ENCODE results near the gene CLIC1. TPM values are rescaled to one million over a fixed set of nuclear protein-coding genes. Genes with fewer than 3 reads are reported as not detected.

Gene CLIC1
- total and polyA plus RNA-seq, 5 donors: 99.4 to 153 (median 116) TPM

DNA sequence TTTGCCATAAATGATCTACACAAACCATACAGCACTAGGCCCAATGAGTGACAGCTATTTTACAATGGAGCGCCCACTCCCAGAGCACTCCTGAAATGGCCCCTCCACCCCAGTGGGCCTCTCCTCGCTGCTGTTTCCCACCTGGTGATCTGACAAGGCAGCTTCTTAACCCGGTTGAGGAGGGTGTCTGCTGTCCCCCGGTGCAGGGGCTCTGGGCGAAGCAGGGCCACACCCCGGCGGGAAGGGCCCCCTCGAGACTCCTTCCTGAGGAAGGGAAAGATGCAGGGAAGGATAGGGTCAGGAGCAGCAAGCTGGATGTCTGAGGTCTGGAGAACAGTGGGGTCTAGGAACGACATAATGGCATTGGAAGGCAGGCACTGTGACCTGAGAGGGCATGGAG lies 43.4 kb downstream of the CLIC1 start:
- H3K4me1 ChIP-seq (ENCODE audit: control insufficient read depth, insufficient read depth, low read length): no peaks in the 10 kb centered on the region
- no peak overlapping the region for H3K4me3 ChIP-seq (ENCODE audit: low read length)
- intact Hi-C loops (cut with DNase I): no loop called here
- H3K27me3 ChIP-seq (ENCODE audit: control insufficient read depth, insufficient read depth): no peaks in the 10 kb centered on the region
- H3K9me3 ChIP-seq (ENCODE audit: control insufficient read depth, low read length): no peaks in the 10 kb centered on the region
- 85% methylated on average over 9 of the region's 9 CpGs for WGBS
- no peak overlapping the region for H3K27ac ChIP-seq (ENCODE audit: low read length)
- ATAC-seq (no peak), DNase-seq (no peak)

DNA sequence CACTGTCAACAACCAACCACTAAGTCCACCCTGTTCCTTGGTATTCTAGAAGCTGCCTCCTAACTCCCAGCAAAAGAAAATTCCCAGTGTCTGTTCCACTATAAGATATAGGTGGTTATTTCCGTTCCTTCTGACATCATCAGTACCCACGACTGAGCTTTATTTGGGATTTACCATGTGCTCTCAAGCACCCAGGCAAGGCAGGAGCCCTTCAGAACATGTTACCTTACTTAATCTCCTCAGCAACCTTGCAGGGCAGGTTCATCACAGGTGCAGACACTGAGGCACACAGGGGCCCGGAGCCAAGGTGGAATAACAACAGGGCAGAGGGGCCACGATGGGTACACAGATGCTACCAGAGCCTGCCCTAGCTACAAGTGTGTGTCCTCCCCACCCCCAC lies 44.0 kb downstream of the CLIC1 start:
- Histone ChIP-seq H3K27me3 (ENCODE audit: control insufficient read depth, insufficient read depth) (no peaks in the 10 kb centered on the region), H3K27ac (ENCODE audit: low read length) (no peak overlapping the region), H3K4me1 (ENCODE audit: control insufficient read depth, insufficient read depth, low read length) (no peaks in the 10 kb centered on the region), H3K4me3 (ENCODE audit: low read length) (no peak overlapping the region), H3K9me3 (ENCODE audit: control insufficient read depth, low read length) (no peaks in the 10 kb centered on the region)
- no peak for ATAC-seq
- WGBS: 76% methylated on average over 4 of the region's 4 CpGs
- no peak for DNase-seq
- intact Hi-C loops (cut with DNase I): no loop called here

DNA sequence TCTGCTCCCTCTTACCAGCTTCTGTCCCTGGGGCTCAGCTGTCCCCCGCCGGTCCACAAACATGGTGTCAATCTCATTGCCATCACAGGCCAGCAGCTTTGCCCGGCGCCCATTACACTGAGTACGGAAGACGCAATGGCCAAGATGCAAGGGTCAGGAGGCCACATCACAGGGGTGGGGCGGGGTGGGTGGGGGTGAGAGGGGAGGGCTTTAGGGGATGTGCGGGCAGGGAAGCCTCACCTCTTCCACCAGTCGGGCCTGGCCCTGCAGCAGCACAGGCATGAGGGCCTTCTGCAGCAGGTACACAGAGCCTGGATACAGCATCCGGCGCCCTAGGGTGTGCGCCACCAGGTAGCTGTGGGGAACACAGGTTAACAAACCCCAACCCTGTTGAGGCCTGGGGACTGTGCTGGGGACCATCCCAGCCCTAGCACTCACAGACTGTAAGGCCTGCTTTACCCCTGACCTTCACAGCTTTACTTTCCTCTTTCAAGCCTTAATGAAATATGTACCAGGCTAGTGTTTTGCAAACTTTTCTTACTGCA lies 44.7 kb downstream of the CLIC1 start:
- Histone ChIP-seq H3K27me3 (ENCODE audit: control insufficient read depth, insufficient read depth) (no peaks in the 10 kb centered on the region), H3K4me3 (ENCODE audit: low read length) (no peak overlapping the region), H3K27ac (ENCODE audit: low read length) (no peak overlapping the region), H3K4me1 (ENCODE audit: control insufficient read depth, insufficient read depth, low read length) (no peaks in the 10 kb centered on the region), H3K9me3 (ENCODE audit: control insufficient read depth, low read length) (no peaks in the 10 kb centered on the region)
- WGBS: 94% methylated on average over 12 of the region's 12 CpGs
- intact Hi-C loops (cut with DNase I): no loop called here
- DNase-seq (no peak), ATAC-seq (no peak)

DNA sequence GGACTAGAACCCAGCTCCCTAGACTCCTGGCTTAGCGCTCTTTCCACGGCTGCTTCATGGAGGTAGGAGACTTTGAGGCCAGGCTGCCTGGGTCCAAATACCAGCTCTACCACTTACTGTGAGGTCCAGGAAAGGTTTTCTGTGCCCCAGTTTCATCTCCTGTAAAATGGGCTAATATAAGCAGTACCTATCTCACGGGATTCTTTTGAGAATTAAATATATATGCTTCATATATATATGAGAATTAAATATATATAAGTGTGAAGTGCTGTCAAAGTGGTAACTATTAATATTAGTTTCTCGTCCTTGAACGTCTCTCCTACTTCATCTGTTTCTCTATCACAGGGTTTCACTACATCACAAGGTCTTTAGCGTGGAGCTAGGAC lies 45.3 kb downstream of the CLIC1 start:
- Histone ChIP-seq H3K27me3 (ENCODE audit: control insufficient read depth, insufficient read depth) (no peaks in the 10 kb centered on the region), H3K4me3 (ENCODE audit: low read length) (no peak overlapping the region), H3K4me1 (ENCODE audit: control insufficient read depth, insufficient read depth, low read length) (no peaks in the 10 kb centered on the region), H3K27ac (ENCODE audit: low read length) (no peak overlapping the region), H3K9me3 (ENCODE audit: control insufficient read depth, low read length) (no peaks in the 10 kb centered on the region)
- DNase-seq: no peak
- intact Hi-C loops (cut with DNase I): no loop called here
- 89% methylated on average over 6 of the region's 6 CpGs for WGBS
- ATAC-seq: no peak

DNA sequence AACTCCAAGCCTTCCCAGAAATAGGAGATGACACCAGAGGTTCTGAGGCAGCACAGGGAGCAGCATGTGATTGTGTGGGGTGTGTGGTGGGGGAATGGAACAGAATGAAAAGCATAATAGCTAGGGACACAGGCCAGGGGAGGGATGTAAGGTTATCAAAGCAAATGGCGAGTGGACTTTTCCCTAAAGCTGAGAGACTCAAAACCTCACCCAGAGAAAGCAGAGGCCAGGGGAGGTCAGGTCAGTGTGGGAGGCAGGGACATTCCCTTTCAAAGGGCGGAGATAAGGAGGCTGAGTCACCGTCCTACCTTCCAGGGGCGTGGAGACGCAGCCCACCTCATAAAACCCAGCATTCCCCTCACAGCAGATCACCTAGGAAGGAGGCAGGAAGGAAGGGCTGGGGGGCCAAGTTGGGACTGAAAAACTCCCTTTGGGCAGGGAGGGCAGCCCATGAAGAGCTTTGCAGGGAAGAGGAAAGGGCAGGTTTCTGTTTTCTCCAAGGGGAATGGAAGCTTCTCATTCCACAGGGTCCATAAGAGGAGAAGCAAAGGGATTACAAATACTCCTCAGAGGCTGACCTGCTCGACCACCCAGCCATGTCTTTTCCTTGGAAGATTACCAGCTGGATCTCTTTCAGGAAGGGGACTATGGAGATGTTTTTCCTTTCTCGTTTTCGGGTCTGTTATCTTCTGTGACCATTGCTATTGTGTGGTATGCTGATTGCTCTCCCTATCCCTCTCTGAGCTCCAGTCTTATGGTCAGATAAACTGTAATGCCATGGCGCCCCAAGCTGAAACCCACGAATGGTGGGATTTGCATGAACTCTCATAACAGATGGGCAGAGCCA lies 45.9 kb downstream of the CLIC1 start:
- DNase-seq (no peak), ATAC-seq (peak in 1 of 2 donors; percentile 78)
- no peaks in the 10 kb centered on the region for H3K27me3 ChIP-seq (ENCODE audit: control insufficient read depth, insufficient read depth)
- no peak overlapping the region for H3K4me3 ChIP-seq (ENCODE audit: low read length)
- no peaks in the 10 kb centered on the region for H3K9me3 ChIP-seq (ENCODE audit: control insufficient read depth, low read length)
- no peak overlapping the region for H3K27ac ChIP-seq (ENCODE audit: low read length)
- 61% methylated on average over 10 of the region's 10 CpGs for WGBS
- intact Hi-C loops (cut with DNase I): no loop called here
- no peaks in the 10 kb centered on the region for H3K4me1 ChIP-seq (ENCODE audit: control insufficient read depth, insufficient read depth, low read length)

DNA sequence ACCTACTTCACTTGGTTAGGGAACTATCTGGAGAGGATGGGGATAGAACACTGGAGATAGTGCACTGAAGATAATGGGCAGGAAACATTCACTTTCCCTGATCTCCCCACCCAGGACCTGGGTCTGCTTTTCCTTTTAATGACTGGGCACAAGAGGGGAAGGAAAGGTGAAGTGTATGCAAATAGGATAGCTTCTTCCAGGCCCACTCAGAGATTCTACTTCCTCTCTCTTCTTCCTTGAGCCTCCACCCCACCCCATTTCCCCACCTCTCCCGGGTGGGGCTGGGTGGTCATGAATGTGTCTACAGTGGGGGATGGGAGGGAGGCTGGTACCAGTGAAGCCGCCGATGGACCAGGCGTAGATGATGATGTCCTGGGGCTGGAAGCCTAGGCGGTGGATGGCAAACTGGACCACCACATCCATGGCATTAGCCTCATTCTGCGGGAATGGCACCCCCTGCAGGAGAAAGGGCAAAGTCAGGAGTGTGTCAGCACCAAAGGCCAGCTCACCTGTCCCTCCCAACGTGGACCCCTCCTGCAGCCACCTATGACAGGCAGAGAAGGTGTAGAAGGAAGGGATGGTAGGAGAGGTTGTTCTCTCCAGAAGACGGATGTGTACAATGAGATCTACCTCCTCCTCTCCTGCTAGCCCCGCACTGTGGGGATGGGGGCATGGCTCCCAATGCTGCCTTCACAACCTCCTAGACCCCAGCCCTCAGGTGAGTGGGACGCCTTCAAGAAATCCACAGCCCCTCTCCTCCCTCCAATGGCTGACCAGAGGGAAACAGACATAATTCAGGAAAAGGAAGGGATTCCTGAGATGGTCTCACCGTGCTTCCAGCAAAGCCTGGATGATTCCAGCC lies 46.9 kb downstream of the CLIC1 start:
- no peaks in the 10 kb centered on the region for H3K27me3 ChIP-seq (ENCODE audit: control insufficient read depth, insufficient read depth)
- H3K9me3 ChIP-seq (ENCODE audit: control insufficient read depth, low read length): no peaks in the 10 kb centered on the region
- no peak overlapping the region for H3K4me3 ChIP-seq (ENCODE audit: low read length)
- ATAC-seq (no peak), DNase-seq (no peak)
- intact Hi-C loops (cut with DNase I): loop anchor here in 3 of 4 donors (10.0 kb wide), 2 partner anchors 175 to 265 kb away; partner anchors contain the start of genes NELFE (in 2 of the 3), SKIC2 (in 2 of the 3) and NEU1 (in 1 of the 3)
- H3K4me1 ChIP-seq (ENCODE audit: control insufficient read depth, insufficient read depth, low read length): no peaks in the 10 kb centered on the region
- no peak overlapping the region for H3K27ac ChIP-seq (ENCODE audit: low read length)
- 69% methylated on average over 11 of the region's 11 CpGs for WGBS

DNA sequence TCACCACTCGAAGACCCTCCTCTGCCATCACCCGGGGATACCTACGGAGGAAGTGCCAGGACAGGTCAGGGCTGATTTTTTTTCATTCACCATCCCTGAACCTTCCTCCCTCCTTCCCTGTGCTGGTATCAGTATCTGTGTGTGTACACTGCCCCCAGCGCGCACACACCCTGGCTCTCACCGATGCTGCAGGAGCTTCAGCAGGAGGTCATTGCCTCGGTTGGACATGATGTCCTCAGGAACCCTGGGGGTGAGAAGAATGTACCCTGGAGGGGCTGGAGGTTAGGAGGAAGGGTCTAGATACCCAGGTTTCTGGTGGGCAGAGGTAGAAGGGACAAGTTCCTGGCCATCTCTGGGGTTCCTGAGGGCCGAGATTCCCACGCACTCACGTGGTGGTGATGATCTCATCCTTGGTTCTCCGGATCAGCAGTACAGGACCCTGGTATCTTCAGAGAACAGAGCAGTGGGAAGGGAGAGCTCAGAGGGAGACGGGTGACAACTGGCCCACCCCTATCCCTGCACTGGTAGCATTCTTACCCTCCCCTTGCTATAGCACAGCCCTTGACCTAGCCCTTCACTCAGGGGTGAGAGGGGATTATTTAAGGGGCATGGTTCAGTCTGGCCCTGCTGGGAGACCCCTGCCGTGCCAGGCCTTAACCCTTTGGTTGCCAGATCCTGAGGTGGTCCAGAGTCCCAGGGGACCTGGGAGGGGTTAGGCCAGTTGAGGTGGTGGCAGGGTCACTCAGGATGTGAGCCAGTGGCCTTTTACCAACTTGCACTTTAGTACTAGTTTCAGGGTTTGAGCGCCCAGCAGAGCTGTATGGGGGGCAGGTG lies 48.3 kb downstream of the CLIC1 start:
- intact Hi-C loops (cut with DNase I): loop anchor here in 3 of 4 donors (10.0 kb wide), 2 partner anchors 177 to 267 kb away; partner anchors contain the start of genes NELFE (in 2 of the 3), SKIC2 (in 2 of the 3) and NEU1 (in 1 of the 3)
- no peaks in the 10 kb centered on the region for H3K9me3 ChIP-seq (ENCODE audit: control insufficient read depth, low read length)
- ATAC-seq (no peak), DNase-seq (no peak)
- 74% methylated on average over 14 of the region's 14 CpGs for WGBS
- H3K27me3 ChIP-seq (ENCODE audit: control insufficient read depth, insufficient read depth): no peaks in the 10 kb centered on the region
- H3K4me1 ChIP-seq (ENCODE audit: control insufficient read depth, insufficient read depth, low read length): no peaks in the 10 kb centered on the region
- H3K4me3 ChIP-seq (ENCODE audit: low read length): no peak overlapping the region
- no peak overlapping the region for H3K27ac ChIP-seq (ENCODE audit: low read length)

DNA sequence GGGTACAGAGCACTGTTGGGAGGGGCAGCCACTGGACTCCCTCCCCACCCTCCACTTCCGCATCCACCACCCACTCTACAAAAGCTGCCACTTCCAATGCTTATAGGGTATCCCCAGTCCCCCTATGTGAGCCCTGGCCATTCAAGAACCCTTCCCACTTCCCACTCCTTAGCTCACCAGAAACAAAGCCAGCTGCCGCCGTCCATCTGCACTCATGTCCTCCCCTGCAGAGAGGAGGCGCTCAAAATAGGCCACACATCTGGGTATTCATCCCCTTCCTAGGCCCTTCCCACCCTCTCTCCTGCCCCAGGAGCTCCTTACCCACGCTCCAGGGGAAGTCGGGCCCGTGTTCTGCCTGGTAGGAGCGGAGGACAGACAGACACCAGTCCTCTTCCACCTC lies 49.0 kb downstream of the CLIC1 start:
- DNase-seq (no peak), ATAC-seq (no peak)
- Histone ChIP-seq H3K27me3 (ENCODE audit: control insufficient read depth, insufficient read depth) (no peaks in the 10 kb centered on the region), H3K9me3 (ENCODE audit: control insufficient read depth, low read length) (no peaks in the 10 kb centered on the region), H3K27ac (ENCODE audit: low read length) (no peak overlapping the region), H3K4me1 (ENCODE audit: control insufficient read depth, insufficient read depth, low read length) (no peaks in the 10 kb centered on the region), H3K4me3 (ENCODE audit: low read length) (no peak overlapping the region)
- WGBS: 83% methylated on average over 8 of the region's 8 CpGs
- intact Hi-C loops (cut with DNase I): loop anchor here in 3 of 4 donors (10.0 kb wide), 2 partner anchors 177 to 267 kb away; partner anchors contain the start of genes NELFE (in 2 of the 3), SKIC2 (in 2 of the 3) and NEU1 (in 1 of the 3)

DNA sequence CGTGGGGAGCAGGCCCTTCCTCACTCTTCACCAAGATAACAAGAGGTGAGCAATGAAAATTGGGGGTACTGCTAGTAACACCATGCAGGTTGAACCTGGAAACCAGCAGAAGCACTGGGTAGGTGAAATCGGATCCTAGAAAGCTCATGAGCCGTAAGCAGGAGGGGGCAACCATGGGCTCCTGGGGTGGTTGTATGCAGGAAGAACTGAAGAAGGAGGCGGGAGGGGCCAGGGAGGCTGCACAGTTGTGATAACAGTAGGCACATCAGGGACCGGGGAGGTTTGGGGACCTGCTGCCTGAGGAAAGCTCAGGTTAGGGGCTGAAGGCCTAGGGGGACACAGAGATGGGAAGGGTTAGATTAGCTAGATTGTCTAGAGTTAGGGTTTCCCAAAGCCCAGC lies 49.8 kb downstream of the CLIC1 start:
- Histone ChIP-seq H3K4me3 (ENCODE audit: low read length) (no peak overlapping the region), H3K4me1 (ENCODE audit: control insufficient read depth, insufficient read depth, low read length) (no peaks in the 10 kb centered on the region), H3K27me3 (ENCODE audit: control insufficient read depth, insufficient read depth) (no peaks in the 10 kb centered on the region), H3K9me3 (ENCODE audit: control insufficient read depth, low read length) (no peaks in the 10 kb centered on the region), H3K27ac (ENCODE audit: low read length) (no peak overlapping the region)
- DNase-seq (no peak), ATAC-seq (no peak)
- intact Hi-C loops (cut with DNase I): loop anchor here in 3 of 4 donors (10.0 kb wide), 2 partner anchors 178 to 268 kb away; partner anchors contain the start of genes NELFE (in 2 of the 3), SKIC2 (in 2 of the 3) and NEU1 (in 1 of the 3)
- 76% methylated on average over 5 of the region's 5 CpGs for WGBS

DNA sequence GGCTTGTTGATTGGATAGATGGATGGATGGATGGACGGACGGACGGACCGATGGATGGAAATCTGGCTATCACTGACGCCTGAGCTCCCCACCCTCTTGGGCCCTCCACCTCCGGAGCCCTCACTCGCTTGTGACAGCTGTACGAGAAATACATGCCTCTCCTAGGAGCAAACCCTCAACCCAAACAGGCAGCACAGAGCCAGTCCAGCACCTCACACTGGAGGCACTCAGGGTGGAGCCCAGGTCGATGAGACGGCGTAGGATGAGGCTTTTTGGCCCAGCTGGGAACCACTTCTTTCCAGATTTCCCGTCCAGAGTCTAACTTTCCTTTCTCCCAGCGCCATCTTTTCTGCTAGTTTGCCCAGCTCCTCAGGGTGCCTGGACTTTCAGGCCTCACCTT lies 52.7 kb downstream of the CLIC1 start:
- ATAC-seq (no peak), DNase-seq (no peak)
- 62% methylated on average over 13 of the region's 13 CpGs for WGBS
- Histone ChIP-seq H3K9me3 (ENCODE audit: control insufficient read depth, low read length) (no peaks in the 10 kb centered on the region), H3K27me3 (ENCODE audit: control insufficient read depth, insufficient read depth) (no peaks in the 10 kb centered on the region), H3K4me3 (ENCODE audit: low read length) (no peak overlapping the region), H3K4me1 (ENCODE audit: control insufficient read depth, insufficient read depth, low read length) (peaks cover 3% of the 10 kb centered on the region), H3K27ac (ENCODE audit: low read length) (no peak overlapping the region)
- intact Hi-C loops (cut with DNase I): loop anchor here in 3 of 4 donors (5.0 to 10.0 kb wide), 4 partner anchors 44 to 271 kb away; partner anchors contain the start of genes NELFE (in 2 of the 3), SKIC2 (in 2 of the 3), DDAH2 (in 1 of the 3) and NEU1 (in 1 of the 3)
